Muscle of leg (tissue), 11 donors: ENCODE results near the gene PIK3R6. TPM values are rescaled to one million over a fixed set of nuclear protein-coding genes. Genes with fewer than 3 reads are reported as not detected.
A peak's percentile ranks its signal among the peaks of the same experiment; 100 is the strongest.
"Not testable (repeated sequence)": the region's sequence is repeated elsewhere in the genome, so short reads cannot be mapped to it uniquely, and the experiment has no call there.

Experiments used
- DNase-seq: peaks from one replicate; pipeline ENCODE4 v3.0.0; 2013
- H3K27ac ChIP-seq: one replicate; pipeline ENCODE4 v1.5.1; 2013; ENCODE audit warnings: mild to moderate bottlenecking, low read length, control low read depth
- H3K27me3 ChIP-seq: one replicate; pipeline ENCODE4 v1.6.1; 2013; ENCODE audit warnings: low read length; ENCODE audit not compliant: control insufficient read depth, insufficient read depth
- H3K36me3 ChIP-seq: one replicate; pipeline ENCODE4 v1.6.1; 2013; ENCODE audit warnings: low read length; ENCODE audit not compliant: control insufficient read depth, insufficient read depth
- H3K4me1 ChIP-seq: one replicate; pipeline ENCODE4 v1.6.1; 2013; ENCODE audit warnings: low read length; ENCODE audit not compliant: control insufficient read depth, insufficient read depth
- H3K4me3 ChIP-seq: one replicate; pipeline ENCODE4 v1.5.1; 2013; ENCODE audit warnings: low read length, control low read depth
- H3K9me3 ChIP-seq: replicated peaks from 2 replicates; pipeline ENCODE4 v1.6.1; 2013; ENCODE audit warnings: low read depth, low read length; ENCODE audit not compliant: control insufficient read depth
- WGBS: methylation state at CpG from one replicate; pipeline ENCODE4 v1.1.5; 2013; ENCODE audit warnings: missing lambda C conversion rate; ENCODE audit not compliant: insufficient coverage; 5-methylcytosine and 5-hydroxymethylcytosine counted together
- polyA plus RNA-seq, 8 donors: library from polyadenylated mRNA; unstranded; fragments of 120-200 nt; gene quantifications; one replicate each; pipeline versions ENCODE4 v1.2.1 to v1.2.3, GENCODE V29; 2013; ENCODE audit warnings: inconsistent platforms in 1 of 8, low replicate concordance in 1 of 8; ENCODE audit not compliant: insufficient read length in 8 of 8, insufficient read depth in 1 of 8
- total RNA-seq: library from RNA; stranded (reverse); fragments of 120-200 nt; gene quantifications from one replicate; pipeline ENCODE4 v1.2.4, GENCODE V29; 2013

PIK3R6 gene
- total and polyA plus RNA-seq, 9 donors, result 1.5 to 6.5 (median 4.9) TPM

GRCh38 chr17:8805396-8805795, 62.1 kb downstream of the PIK3R6 start:
- H3K4me3 ChIP-seq, H3K27ac ChIP-seq, H3K4me1 ChIP-seq, DNase-seq, H3K36me3 ChIP-seq, H3K27me3 ChIP-seq, H3K9me3 ChIP-seq: not testable (repeated sequence)
- WGBS, result 94% methylated on average over 5 of the region's 10 CpGs

DNA sequence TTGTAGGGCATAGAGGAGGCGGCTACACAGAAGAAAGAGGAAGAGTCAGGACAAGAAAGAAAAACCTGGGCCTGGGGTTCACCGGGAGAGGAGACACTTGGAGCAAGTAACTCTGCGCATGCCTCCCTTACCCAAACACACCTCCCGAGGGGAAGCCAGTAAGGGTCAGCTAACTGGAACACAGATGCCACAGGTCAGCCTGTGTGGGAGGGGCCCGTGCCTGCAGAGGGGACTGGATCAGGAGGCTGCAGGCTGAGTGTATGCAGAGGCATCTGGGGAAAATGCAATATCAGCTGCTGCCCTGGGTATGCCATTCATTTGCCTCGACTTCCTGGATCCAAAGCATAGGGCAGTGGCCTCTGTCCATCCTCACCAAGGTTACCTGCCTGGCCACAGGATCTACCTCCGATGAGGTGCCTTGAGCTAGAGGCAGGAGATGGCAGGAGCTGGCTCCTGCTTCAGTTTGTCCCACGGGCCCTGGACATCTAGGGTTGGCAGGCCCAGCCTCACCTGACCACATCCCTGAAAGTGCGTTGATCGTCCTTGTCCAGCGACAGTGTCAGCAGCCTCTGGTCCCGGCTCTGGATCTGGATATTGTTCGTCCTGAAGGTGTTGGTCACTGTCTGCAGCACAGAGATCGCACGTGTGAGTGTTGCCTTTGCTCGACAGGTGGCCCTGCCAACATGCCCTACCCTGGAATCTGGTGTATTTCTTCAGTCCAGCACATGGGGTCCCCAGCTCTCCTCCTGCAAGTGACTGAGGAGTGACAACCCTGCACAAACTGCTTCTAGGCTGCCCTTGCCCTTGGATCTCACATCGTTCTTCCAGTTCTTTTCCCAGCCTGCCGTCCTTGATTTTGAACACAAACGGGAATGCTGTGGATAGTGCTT, 63.7 kb downstream of the PIK3R6 start:
- Histone ChIP-seq H3K27me3 (peaks cover 9% of the 10 kb centered on the region), H3K9me3 (no peaks in the 10 kb centered on the region), H3K36me3 (no peaks in the 10 kb centered on the region), H3K27ac (no peak overlapping the region), H3K4me1 (peaks cover 10% of the 10 kb centered on the region), H3K4me3 (no peak overlapping the region)
- 76% methylated on average over 12 of the region's 19 CpGs for WGBS
- DNase-seq, result no peak

DNA sequence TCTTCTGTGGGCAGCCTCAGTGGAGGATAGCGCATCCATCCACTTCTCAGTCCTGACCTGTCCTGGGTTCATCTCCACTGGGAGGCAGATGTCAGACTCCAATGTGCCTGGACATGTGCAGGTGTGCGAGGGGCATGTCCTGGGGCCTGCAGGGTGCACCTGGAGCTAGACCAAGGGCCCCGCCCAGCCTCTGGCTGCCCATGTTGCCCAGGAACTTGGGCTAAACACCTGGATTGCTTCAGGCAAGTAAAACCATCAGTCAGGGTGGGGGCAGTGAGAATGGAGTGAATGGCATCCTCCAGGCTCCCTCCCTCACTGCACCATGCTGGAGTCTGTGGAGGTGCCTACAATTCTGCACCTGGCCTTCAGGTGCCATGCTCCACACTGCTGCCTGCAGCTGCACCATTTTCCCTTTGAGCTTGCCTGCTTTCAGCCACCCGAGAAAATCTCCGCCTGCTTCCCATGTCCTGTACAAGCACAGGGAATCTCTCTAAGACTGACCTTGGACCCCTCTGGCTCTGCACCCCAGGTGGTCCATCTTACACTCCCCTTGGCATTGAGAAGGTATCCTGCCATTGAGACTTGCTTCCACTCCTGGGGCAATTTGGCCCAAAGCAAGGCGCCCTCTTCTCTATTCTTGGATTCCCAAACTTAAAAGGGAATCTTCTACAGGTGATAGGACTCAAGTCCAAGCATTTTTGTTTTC, 66.2 kb downstream of the PIK3R6 start:
- Histone ChIP-seq H3K27me3 (peaks cover 21% of the 10 kb centered on the region), H3K36me3 (no peaks in the 10 kb centered on the region), H3K4me3 (no peak overlapping the region), H3K9me3 (no peaks in the 10 kb centered on the region), H3K27ac (no peak overlapping the region), H3K4me1 (peaks cover 11% of the 10 kb centered on the region)
- DNase-seq, result no peak
- 74% methylated on average over 5 of the region's 6 CpGs for WGBS

- Histone ChIP-seq H3K27me3 (peaks cover 23% of the 10 kb centered on the region), H3K4me1 (peaks cover 11% of the 10 kb centered on the region), H3K36me3 (no peaks in the 10 kb centered on the region), H3K27ac (no peak overlapping the region), H3K4me3 (no peak overlapping the region), H3K9me3 (no peaks in the 10 kb centered on the region)
- no CpG with 5 or more reads among the region's 2 CpGs for WGBS
- no peak for DNase-seq
Observed at GRCh38 chr17:8800656-8801055, 66.8 kb downstream of the PIK3R6 start.

DNA sequence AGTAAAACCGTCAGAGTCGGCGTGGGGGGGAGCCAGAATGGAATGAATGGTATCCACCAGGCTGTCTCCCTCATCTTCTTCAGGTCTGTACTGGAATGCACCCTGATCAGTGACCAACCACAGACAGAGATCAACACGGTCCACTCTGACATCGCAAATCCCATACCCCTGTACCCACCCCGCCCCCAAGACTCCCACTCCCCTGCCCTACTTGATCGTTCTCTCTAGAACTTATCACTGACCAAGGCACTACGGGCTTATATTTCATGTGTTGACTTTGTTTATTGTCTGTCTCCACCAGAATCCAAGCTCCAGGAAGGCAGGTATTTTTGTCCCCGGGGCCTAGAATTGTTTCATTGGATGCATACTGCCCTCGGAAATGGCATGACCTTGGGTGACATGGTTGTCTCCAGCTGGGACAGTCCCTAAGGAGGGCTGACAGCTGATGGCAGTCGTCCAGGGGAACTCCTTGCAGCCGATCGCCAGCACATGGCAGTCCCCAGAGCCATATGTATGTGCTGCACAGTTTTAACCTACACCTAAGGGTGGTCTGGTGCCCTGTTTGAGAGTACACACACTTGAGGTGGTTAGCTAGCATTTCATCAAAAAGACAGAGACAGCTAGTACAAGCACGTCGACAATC, 67.8 kb downstream of the PIK3R6 start:
- Histone ChIP-seq H3K36me3 (no peaks in the 10 kb centered on the region), H3K27me3 (peaks cover 23% of the 10 kb centered on the region), H3K27ac (no peak overlapping the region), H3K4me3 (no peak overlapping the region), H3K9me3 (no peaks in the 10 kb centered on the region), H3K4me1 (peaks cover 11% of the 10 kb centered on the region)
- WGBS, result 34% methylated on average over 9 of the region's 15 CpGs
- DNase-seq, result peak; percentile 38

DNA sequence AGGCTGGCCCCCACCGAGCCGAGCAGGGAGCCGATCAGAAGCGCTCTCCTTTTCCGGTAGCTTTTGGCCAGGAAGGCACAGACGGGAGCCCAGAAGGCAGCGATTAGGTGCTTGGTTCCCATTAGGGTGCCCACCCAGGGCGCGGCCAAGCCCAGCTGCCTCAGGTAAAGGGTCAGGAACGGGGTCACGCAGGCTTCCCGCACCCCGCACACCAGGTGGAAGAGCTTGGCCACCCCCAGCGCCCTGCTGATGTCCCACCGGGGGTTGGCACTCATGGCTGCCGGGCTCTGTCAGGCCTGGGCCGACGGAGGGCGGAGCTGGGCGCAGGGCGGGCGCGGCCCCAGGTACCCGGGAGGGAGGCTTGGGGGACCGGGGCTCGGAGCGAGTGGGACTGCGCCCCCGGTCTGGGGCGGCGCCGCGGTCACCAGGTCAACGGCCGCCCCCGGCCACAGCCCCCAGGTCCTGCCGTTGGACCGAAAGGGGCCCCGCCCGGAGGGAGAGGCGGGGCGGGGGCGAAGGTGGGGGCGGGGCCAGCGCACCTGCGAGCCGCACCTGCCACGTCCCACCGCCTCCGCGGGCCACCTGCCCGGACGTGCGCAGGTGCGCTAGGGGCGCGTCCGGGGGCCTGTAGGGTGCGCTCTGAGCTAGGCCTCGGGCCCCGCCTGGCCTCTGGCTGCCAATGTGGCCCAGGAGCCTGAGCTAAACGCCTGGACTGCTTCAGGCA, 68.5 kb downstream of the PIK3R6 start, which contains the start of gene MFSD6L:
Gene MFSD6L (minus strand): TSS at position 520 of the 724 bp plus-strand sequence. CDS start 245 bp downstream, at position 275.
- Histone ChIP-seq H3K27me3 (peaks cover 23% of the 10 kb centered on the region), H3K9me3 (no peaks in the 10 kb centered on the region), H3K4me3 (no peak within 1 kb of the TSS), H3K36me3 (no peaks in the 10 kb centered on the region), H3K4me1 (peaks cover 11% of the 10 kb centered on the region), H3K27ac (no peak within 1 kb of the TSS)
- no peak for DNase-seq
- 6% methylated on average over 57 of the region's 62 CpGs for WGBS

- H3K27me3 ChIP-seq, result peaks cover 23% of the 10 kb centered on the region
- no peak overlapping the region for H3K27ac ChIP-seq
- no peak for DNase-seq
- 45% methylated on average over 21 of the region's 23 CpGs for WGBS
- H3K36me3 ChIP-seq, result no peaks in the 10 kb centered on the region
- no peaks in the 10 kb centered on the region for H3K9me3 ChIP-seq
- H3K4me1 ChIP-seq, result peaks cover 11% of the 10 kb centered on the region
- H3K4me3 ChIP-seq, result no peak overlapping the region
Observed at GRCh38 chr17:8798176-8798845, 69.2 kb downstream of the PIK3R6 start.

DNA sequence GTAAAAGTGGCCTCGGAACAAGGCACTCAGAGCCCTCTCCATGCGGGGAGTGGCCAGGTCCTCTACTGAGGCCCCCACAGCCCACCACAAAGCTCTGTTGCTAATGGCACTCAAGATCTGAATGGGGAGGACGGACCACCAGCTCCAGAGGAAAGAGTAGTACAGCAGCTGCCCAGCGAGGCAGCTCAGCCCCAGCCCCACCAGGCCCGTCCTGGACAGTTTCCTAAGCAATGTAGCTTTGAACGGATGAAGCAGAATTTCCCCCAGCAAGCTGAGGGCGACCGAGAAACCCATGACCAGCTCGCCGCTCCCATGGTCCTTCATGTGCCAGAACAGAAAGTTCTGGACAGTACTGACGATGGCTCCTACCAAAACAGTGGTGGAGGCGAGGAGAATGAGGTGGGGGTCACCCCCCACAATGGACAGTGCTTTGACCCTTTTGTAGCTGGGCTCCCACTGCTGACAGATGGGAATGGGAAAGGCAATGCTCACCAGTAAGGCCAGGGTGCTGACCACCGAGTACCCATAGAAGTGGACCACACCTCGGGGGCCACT, 69.8 kb downstream of the PIK3R6 start:
- Histone ChIP-seq H3K27me3 (peaks cover 23% of the 10 kb centered on the region), H3K4me1 (peaks cover 11% of the 10 kb centered on the region), H3K27ac (no peak overlapping the region), H3K4me3 (no peak overlapping the region), H3K36me3 (no peaks in the 10 kb centered on the region), H3K9me3 (no peaks in the 10 kb centered on the region)
- DNase-seq, result no peak
- 77% methylated on average over 13 of the region's 14 CpGs for WGBS

- Histone ChIP-seq H3K4me3 (no peak overlapping the region), H3K27me3 (peaks cover 19% of the 10 kb centered on the region), H3K4me1 (peaks cover 8% of the 10 kb centered on the region), H3K27ac (no peak overlapping the region), H3K9me3 (no peaks in the 10 kb centered on the region), H3K36me3 (no peaks in the 10 kb centered on the region)
- DNase-seq, result peak; percentile 44
- WGBS, result 0% methylated on average over 1 of the region's 7 CpGs
Observed at GRCh38 chr17:8794636-8795035, 72.8 kb downstream of the PIK3R6 start.
